ENCODE results near the gene CAGE1. TPM values are rescaled to one million over a fixed set of nuclear protein-coding genes. Genes with fewer than 3 reads are reported as not detected.

The CAGE1 gene
- total and polyA plus RNA-seq, 4 experiments from 2014 or later = 0.05 to 0.33 (median 0.17) TPM; not detected in 1

- Mint-ChIP-seq H3K4me3 (peak overlapping the region; percentile 1 to 71 (median 44)), H3K4me1 (peaks cover 14 to 18% (median 16%) of the 10 kb centered on the region in 4 donors), H3K9me3 (no peaks in the 10 kb centered on the region), H3K36me3 (peaks cover 4 to 30% of the 10 kb centered on the region in 2 donors), H3K27me3 (no peaks in the 10 kb centered on the region), H3K27ac (peak overlapping the region; percentile 45 to 89 (median 81))
- H3K27me3 ChIP-seq (ENCODE audit: insufficient read depth, low read length) = no peaks in the 10 kb centered on the region
- POLR2A ChIA-PET (ENCODE audit: partially characterized antibody) = interaction anchor here (1.1 kb wide), 1 partner anchor 10 kb away, joined by 3 read pairs; no protein-coding TSS in a partner anchor
- H3K36me3 ChIP-seq (ENCODE audit: insufficient read depth, low read length) = no peaks in the 10 kb centered on the region
- H3K4me1 ChIP-seq (ENCODE audit: insufficient read depth, low read length) = peaks cover 11% of the 10 kb centered on the region
- intact Hi-C loops (cut with micrococcal nuclease) = loop anchor here (2.0 kb wide), 1 partner anchor 106 kb away; the partner anchor contains the start of genes CAGE1 and RIOK1
- H3K4me3 ChIP-seq (ENCODE audit: low read length in 2 of 2) = no peak overlapping the region
- CTCF ChIA-PET (ENCODE audit: partially characterized antibody) = no interaction called here
- no peak for DNase-seq
- H3K27ac ChIP-seq (ENCODE audit: low read depth, low read length) = peak overlapping the region; percentile 8
- no peaks in the 10 kb centered on the region for H3K9me3 ChIP-seq (ENCODE audit: control insufficient read depth in 1 of 2, low read length in 2 of 2)
Measured at GRCh38 chr6:7282097-7282906, 107.2 kb downstream of the CAGE1 start.

Other genes with a start within 250 kb of the CAGE1 start
- gene SSR1, start 76.5 kb downstream of the CAGE1 start, total RNA-seq = 100 to 1,000 TPM; 150 to 158 TPM
- 100 to 1,000 TPM; 177 to 232 TPM for gene SSR1, start 76.5 kb downstream of the CAGE1 start, polyA plus RNA-seq
- 10 to 100 TPM; 22.4 to 26.1 TPM for gene RIOK1, start 66 bp upstream of the CAGE1 start, total RNA-seq
- gene RIOK1, start 66 bp upstream of the CAGE1 start, polyA plus RNA-seq = 10 to 100 TPM; 19.1 to 23.2 TPM
- gene DSP, start 151.9 kb upstream of the CAGE1 start, total RNA-seq = not detected
- not detected for gene DSP, start 151.9 kb upstream of the CAGE1 start, polyA plus RNA-seq
- gene SNRNP48, start 200.5 kb upstream of the CAGE1 start, total RNA-seq = 10 to 100 TPM; 24.0 to 24.4 TPM
- 10 to 100 TPM in 1 of 2 donors, 1 to 10 TPM in 1; 5.4 to 11.1 TPM for gene SNRNP48, start 200.5 kb upstream of the CAGE1 start, polyA plus RNA-seq

All from CD4-positive, alpha-beta memory T cell (primary cell).